Panc1 (cell line): ENCODE measurements around the gene SPATA6L.

Experiments used
- POLR2AphosphoS5 ChIP-seq: IDR thresholded peaks from 2 replicates; pipeline ENCODE4 v1.6.1; 2012; ENCODE audit warnings: mild to moderate bottlenecking, low read depth, low read length, moderate library complexity
- SIN3A ChIP-seq: IDR thresholded peaks from 2 replicates; pipeline ENCODE4 v1.6.1; 2012; ENCODE audit warnings: low read depth, mild to moderate bottlenecking, low read length, moderate library complexity, borderline replicate concordance; ENCODE audit not compliant: insufficient read depth
- TF ChIP-seq, protein P1 (sequence below): fragments of 450-650 bp; IDR thresholded peaks from 2 replicates; pipeline ENCODE4 v1.5.1; 2017; ENCODE audit warnings: mild to moderate bottlenecking
- TF ChIP-seq, protein P2 (sequence below), 2 experiments: IDR thresholded peaks; 2 replicates each; pipeline ENCODE4 v1.6.1; 2011 to 2012; ENCODE audit warnings: low read depth in 2 of 2, control low read depth in 1 of 2, low read length in 1 of 2, mild to moderate bottlenecking in 1 of 2, moderate library complexity in 1 of 2; ENCODE audit not compliant: insufficient read depth in 1 of 2

DNA sequence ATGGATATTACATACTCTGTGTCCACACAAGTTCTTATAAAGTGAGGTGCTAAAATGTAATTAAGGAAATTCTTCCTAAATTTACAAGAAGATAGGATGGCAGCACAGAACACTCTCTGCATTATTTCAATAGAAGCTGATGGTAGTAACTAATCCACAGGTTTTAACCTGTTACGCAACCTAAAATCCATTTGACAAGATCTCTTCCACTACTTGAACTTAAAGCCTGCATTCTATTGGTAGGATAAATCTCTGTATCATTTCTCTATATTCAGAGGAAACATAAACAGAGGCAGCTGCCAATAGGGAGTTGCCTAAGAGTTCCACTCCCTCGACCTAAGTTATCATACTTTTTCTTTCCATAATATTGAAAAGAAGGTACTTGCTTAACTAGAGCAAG lies 34.7 kb upstream of the SPATA6L start:
- TF ChIP-seq, protein P1, sequence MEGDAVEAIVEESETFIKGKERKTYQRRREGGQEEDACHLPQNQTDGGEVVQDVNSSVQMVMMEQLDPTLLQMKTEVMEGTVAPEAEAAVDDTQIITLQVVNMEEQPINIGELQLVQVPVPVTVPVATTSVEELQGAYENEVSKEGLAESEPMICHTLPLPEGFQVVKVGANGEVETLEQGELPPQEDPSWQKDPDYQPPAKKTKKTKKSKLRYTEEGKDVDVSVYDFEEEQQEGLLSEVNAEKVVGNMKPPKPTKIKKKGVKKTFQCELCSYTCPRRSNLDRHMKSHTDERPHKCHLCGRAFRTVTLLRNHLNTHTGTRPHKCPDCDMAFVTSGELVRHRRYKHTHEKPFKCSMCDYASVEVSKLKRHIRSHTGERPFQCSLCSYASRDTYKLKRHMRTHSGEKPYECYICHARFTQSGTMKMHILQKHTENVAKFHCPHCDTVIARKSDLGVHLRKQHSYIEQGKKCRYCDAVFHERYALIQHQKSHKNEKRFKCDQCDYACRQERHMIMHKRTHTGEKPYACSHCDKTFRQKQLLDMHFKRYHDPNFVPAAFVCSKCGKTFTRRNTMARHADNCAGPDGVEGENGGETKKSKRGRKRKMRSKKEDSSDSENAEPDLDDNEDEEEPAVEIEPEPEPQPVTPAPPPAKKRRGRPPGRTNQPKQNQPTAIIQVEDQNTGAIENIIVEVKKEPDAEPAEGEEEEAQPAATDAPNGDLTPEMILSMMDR = no peak
- no peak for TF ChIP-seq POLR2AphosphoS5
- TF ChIP-seq, protein P2, sequence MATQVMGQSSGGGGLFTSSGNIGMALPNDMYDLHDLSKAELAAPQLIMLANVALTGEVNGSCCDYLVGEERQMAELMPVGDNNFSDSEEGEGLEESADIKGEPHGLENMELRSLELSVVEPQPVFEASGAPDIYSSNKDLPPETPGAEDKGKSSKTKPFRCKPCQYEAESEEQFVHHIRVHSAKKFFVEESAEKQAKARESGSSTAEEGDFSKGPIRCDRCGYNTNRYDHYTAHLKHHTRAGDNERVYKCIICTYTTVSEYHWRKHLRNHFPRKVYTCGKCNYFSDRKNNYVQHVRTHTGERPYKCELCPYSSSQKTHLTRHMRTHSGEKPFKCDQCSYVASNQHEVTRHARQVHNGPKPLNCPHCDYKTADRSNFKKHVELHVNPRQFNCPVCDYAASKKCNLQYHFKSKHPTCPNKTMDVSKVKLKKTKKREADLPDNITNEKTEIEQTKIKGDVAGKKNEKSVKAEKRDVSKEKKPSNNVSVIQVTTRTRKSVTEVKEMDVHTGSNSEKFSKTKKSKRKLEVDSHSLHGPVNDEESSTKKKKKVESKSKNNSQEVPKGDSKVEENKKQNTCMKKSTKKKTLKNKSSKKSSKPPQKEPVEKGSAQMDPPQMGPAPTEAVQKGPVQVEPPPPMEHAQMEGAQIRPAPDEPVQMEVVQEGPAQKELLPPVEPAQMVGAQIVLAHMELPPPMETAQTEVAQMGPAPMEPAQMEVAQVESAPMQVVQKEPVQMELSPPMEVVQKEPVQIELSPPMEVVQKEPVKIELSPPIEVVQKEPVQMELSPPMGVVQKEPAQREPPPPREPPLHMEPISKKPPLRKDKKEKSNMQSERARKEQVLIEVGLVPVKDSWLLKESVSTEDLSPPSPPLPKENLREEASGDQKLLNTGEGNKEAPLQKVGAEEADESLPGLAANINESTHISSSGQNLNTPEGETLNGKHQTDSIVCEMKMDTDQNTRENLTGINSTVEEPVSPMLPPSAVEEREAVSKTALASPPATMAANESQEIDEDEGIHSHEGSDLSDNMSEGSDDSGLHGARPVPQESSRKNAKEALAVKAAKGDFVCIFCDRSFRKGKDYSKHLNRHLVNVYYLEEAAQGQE (IDR thresholded peaks at IDR 0.05; ENCODE audit: insufficient read depth in 1 of 2, low read depth in 2 of 2, low read length in 1 of 2) = no peak
- no peak for TF ChIP-seq SIN3A
